BJ (cell line): Measurements from ENCODE around the gene NCKAP5L. TPM values are rescaled to one million over a fixed set of nuclear protein-coding genes. Genes with fewer than 3 reads are reported as not detected.
A peak's percentile ranks its signal among the peaks of the same experiment; 100 is the strongest.

Experiments used
- CTCF ChIA-PET: fragments of 350-600 bp; formaldehyde crosslinking; extraction: SDS; loops from one replicate; lab custom pipeline; 2021; ENCODE audit warnings: antibody characterized with exemption, inconsistent platforms; lab: Yijun Ruan, JAX
- POLR2A ChIA-PET: fragments of 300-600 bp; sonication (Branson Sonifier 250); formaldehyde crosslinking; extraction: SDS; loops from one replicate; lab custom pipeline; 2021; ENCODE audit warnings: antibody characterized with exemption; lab: Charles Lee
- DNase-seq: peaks from one replicate; pipeline ENCODE4 v3.0.0-alpha.2; 2011; ENCODE audit warnings: low read depth
- H3K27me3 ChIP-seq: 2 replicates; pipeline ENCODE4 v1.6.0; 2011; ENCODE audit warnings: low read length; ENCODE audit not compliant: control insufficient read depth, insufficient read depth
- H3K36me3 ChIP-seq: 2 replicates; pipeline ENCODE4 v1.5.1; 2011; ENCODE audit warnings: low read length; ENCODE audit not compliant: control insufficient read depth, insufficient read depth
- H3K4me3 ChIP-seq: 2 replicates; pipeline ENCODE4 v1.5.1; 2011; ENCODE audit warnings: low read depth, mild to moderate bottlenecking, control low read depth, low read length
- polyA plus RNA-seq: library from polyadenylated mRNA; depleted of rRNA; stranded (reverse); fragments of >200 nt; gene quantifications from 2 replicates; pipeline ENCODE4 v1.2.3, GENCODE V29; 2011
- TF ChIP-seq, protein P1 (sequence below): IDR thresholded peaks from 2 replicates; pipeline ENCODE4 v1.5.1; 2011; ENCODE audit warnings: low read depth, mild to moderate bottlenecking, control low read depth, inconsistent platforms, low read length, moderate library complexity; ENCODE audit not compliant: insufficient read depth

The NCKAP5L gene
- polyA plus RNA-seq, 1 experiment: 13.2 TPM

DNA sequence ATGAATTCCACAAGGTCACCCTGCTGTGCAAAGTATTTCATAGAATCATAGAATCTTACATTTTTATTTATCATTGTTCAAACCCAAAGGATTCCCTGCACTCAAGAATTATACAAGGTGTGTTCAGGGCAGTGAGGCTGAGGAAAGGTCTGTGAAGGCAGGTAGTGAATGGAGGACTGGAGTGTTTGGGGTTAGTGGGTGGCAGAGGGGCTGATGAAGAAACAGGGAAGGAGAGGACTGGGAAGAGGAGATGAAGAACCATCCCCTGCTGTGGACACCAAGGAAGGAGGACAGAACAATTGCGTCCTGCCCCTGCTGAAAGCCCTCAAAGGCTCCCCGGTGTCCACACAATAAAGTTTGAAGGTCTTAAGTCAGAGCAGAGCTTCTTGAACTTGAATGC is 25.5 kb upstream of the NCKAP5L start:
- POLR2A ChIA-PET: no interaction called here
- DNase-seq: no peak
- TF ChIP-seq, protein P1, sequence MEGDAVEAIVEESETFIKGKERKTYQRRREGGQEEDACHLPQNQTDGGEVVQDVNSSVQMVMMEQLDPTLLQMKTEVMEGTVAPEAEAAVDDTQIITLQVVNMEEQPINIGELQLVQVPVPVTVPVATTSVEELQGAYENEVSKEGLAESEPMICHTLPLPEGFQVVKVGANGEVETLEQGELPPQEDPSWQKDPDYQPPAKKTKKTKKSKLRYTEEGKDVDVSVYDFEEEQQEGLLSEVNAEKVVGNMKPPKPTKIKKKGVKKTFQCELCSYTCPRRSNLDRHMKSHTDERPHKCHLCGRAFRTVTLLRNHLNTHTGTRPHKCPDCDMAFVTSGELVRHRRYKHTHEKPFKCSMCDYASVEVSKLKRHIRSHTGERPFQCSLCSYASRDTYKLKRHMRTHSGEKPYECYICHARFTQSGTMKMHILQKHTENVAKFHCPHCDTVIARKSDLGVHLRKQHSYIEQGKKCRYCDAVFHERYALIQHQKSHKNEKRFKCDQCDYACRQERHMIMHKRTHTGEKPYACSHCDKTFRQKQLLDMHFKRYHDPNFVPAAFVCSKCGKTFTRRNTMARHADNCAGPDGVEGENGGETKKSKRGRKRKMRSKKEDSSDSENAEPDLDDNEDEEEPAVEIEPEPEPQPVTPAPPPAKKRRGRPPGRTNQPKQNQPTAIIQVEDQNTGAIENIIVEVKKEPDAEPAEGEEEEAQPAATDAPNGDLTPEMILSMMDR: no peak
- no peaks in the 10 kb centered on the region for H3K36me3 ChIP-seq
- H3K27me3 ChIP-seq: peaks cover 14% of the 10 kb centered on the region
- CTCF ChIA-PET: interaction anchor here (2.3 kb wide), 1 partner anchor 13 kb away, joined by 11 read pairs; no protein-coding TSS in a partner anchor
- H3K4me3 ChIP-seq: no peak overlapping the region

DNA sequence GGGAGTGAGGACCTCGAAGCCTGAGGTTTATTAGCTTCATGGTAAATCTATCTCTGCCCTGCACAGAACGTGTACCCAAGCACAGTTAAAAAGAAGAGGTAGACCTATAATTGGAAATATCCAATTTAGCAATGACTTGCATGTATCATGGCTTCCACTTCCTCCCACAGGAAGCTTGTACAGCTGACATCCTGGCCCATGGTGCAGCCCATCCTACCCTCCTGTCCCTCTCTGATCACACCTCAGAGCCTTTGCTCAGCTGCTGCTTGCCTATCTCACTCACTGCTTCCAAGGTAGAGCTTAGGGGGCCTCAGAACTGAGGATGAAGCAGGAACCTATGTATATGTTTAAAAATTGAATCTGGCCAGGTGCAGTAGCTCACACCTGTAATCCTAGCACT is 18.9 kb upstream of the NCKAP5L start:
- TF ChIP-seq, protein P1: no peak
- H3K4me3 ChIP-seq: no peak overlapping the region
- POLR2A ChIA-PET: no interaction called here
- H3K27me3 ChIP-seq: peaks cover 13% of the 10 kb centered on the region
- CTCF ChIA-PET: interaction anchor here (0.7 to 7.0 kb wide), 2 partner anchors 18 to 106 kb away, joined by 3 to 37 read pairs; partner anchors contain the start of gene TMBIM6
- no peaks in the 10 kb centered on the region for H3K36me3 ChIP-seq
- no peak for DNase-seq

DNA sequence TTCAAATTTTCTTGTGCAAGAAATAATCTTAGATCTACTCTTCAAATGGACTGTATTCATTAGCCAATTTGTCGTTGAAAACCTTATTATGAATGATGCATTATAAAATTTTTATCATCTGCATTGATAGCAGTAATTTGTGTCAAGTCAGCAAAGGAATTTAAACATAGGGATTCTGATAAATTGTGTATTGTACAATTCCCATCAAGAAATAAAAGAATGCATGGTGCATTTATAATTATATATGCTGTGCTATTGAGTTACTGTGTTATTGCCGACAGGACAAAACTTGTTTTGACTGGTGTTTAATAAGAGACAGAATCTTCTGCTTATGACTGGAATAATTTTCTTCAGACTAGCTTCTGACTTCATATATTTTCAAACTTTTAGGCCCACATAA is 17.8 kb upstream of the NCKAP5L start:
- H3K27me3 ChIP-seq: peaks cover 11% of the 10 kb centered on the region
- H3K36me3 ChIP-seq: no peaks in the 10 kb centered on the region
- no peak overlapping the region for H3K4me3 ChIP-seq
- ChIA-PET POLR2A (no interaction called here), CTCF (interaction anchor here (7.0 kb wide), 1 partner anchor 19 kb away, joined by 37 read pairs; no protein-coding TSS in a partner anchor)
- DNase-seq: no peak
- TF ChIP-seq, protein P1: no peak

DNA sequence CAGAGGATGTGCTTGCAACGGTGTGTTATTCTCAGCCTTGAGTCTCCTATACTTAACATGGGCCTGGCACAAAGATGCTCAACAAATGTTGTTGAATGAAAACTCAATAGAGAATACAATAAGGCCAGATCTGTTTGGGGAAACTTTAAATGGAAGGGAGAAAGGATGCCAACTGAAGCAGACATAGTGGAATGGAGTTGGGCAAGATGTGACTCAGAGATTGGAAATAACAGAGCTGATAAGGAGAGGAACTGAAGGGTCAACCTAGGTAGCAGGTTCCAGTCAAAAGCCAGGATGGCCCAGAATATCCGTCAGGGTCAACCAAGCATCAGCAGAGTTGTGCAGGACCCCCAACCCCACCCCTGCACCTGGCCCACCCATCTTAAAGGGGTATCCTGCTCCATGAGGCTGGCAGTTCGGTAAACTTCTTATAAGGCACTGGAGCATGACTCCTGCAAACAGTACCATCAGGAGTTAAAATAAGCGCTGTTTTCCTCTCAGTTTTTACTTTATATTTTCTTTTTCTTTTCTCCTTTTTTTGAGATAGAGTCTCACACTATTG is 15.7 kb upstream of the NCKAP5L start:
- Histone ChIP-seq H3K27me3 (peaks cover 5% of the 10 kb centered on the region), H3K4me3 (no peak overlapping the region), H3K36me3 (no peaks in the 10 kb centered on the region)
- CTCF ChIA-PET: interaction anchor here (1.1 to 7.0 kb wide), 3 partner anchors 21 to 66 kb away, joined by 3 to 37 read pairs (median 7); no protein-coding TSS in a partner anchor
- POLR2A ChIA-PET: no interaction called here
- no peak for DNase-seq
- TF ChIP-seq, protein P1: no peak

DNA sequence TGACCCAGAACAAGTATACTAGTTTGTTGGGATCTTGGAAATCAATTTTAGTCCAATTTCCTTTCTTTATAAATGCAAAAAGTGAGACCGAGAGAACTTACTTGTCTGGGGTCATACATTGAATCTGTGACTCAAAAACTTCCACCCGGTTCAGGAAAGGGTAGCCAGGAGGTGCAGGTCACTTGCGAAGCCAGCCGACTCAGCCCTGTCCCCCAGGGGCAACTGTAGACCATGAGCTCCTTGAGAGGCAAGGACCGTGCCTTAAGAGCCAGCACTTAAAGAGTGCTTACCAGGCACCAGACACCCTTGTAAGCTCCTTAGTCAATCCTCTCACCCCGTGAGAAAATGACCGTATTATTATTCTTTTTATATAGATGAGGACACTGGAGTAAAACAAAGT is 15.2 kb upstream of the NCKAP5L start:
- Histone ChIP-seq H3K4me3 (peak overlapping the region; percentile 80), H3K36me3 (no peaks in the 10 kb centered on the region), H3K27me3 (peaks cover 5% of the 10 kb centered on the region)
- TF ChIP-seq, protein P1: no peak
- POLR2A ChIA-PET: interaction anchor here (0.6 to 0.9 kb wide), 2 partner anchors 15 to 1058 kb away, joined by 3 to 15 read pairs; partner anchors contain the start of gene NCKAP5L
- CTCF ChIA-PET: interaction anchor here (1.0 to 7.0 kb wide), 4 partner anchors 8 to 65 kb away, joined by 3 to 37 read pairs (median 5); no protein-coding TSS in a partner anchor
- no peak for DNase-seq
